Breast epithelium (tissue), 3 donors: ENCODE data around the gene ZDHHC20.

Experiments used
- POLR2A ChIP-seq: fragments of 450-650 bp; IDR thresholded peaks from one replicate; pipeline ENCODE4 v1.6.1; 2016; ENCODE audit warnings: antibody characterized with exemption, mild to moderate bottlenecking, moderate library complexity
- TF ChIP-seq, protein P1 (sequence below), 3 donors: fragments of 450-650 bp; IDR thresholded peaks; one replicate each; pipeline ENCODE4 v1.5.1; 2016 to 2017; ENCODE audit warnings: antibody characterized with exemption in 3 of 3, mild to moderate bottlenecking in 3 of 3, moderate library complexity in 3 of 3

DNA sequence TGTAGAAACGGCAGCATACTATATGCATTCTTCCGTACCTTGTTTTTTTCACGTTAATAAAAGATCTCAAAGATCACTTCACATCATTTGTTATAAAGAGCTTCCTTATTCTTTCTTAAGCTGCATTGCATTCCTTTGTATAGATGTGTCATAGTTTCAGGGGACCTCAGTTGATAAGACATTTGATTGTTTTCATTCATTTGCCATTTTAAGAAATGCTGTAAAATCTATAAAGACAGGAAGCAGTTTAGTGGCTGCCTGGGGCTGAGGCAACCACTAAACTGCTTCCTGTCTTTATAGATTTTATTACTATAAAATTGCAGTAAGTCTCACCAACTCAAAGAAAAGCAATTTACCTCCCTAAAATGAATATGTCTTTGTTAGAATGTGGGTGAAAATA lies 59.4 kb downstream of the ZDHHC20 start:
- no peak for TF ChIP-seq POLR2A
- TF ChIP-seq, protein P1, sequence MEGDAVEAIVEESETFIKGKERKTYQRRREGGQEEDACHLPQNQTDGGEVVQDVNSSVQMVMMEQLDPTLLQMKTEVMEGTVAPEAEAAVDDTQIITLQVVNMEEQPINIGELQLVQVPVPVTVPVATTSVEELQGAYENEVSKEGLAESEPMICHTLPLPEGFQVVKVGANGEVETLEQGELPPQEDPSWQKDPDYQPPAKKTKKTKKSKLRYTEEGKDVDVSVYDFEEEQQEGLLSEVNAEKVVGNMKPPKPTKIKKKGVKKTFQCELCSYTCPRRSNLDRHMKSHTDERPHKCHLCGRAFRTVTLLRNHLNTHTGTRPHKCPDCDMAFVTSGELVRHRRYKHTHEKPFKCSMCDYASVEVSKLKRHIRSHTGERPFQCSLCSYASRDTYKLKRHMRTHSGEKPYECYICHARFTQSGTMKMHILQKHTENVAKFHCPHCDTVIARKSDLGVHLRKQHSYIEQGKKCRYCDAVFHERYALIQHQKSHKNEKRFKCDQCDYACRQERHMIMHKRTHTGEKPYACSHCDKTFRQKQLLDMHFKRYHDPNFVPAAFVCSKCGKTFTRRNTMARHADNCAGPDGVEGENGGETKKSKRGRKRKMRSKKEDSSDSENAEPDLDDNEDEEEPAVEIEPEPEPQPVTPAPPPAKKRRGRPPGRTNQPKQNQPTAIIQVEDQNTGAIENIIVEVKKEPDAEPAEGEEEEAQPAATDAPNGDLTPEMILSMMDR (IDR thresholded peaks at IDR 0.05): no peak
